Activated T-helper 1 cell treated with anti-CD3 and anti-CD28 coated beads, Interleukin-12 subunit alpha, Interleukin-12 subunit beta, Interleukin-2, Interleukin-4 antibody, amounts not matched to agents 30 ng/mL and 10 ng/mL and 1 ng/mL, durations not matched to agents 14 hours and 24 hours and 36 hours (primary cell): ENCODE measurements around the gene C16orf74. TPM values are rescaled to one million over a fixed set of nuclear protein-coding genes. Genes with fewer than 3 reads are reported as not detected.

Experiments
- DNase-seq: peaks from one replicate; pipeline ENCODE4 v3.0.0; 2021; ENCODE audit warnings: low spot score
- H3K27ac Mint-ChIP-seq: one replicate; pipeline ENCODE4 v1.8.0; 2021; ENCODE audit warnings: mild to moderate bottlenecking, mixed read lengths
- H3K27me3 Mint-ChIP-seq: one replicate; pipeline ENCODE4 v1.8.0; 2022; ENCODE audit warnings: mild to moderate bottlenecking, moderate library complexity, mixed read lengths; ENCODE audit not compliant: insufficient read depth
- H3K36me3 Mint-ChIP-seq: one replicate; pipeline ENCODE4 v1.8.0; 2021; ENCODE audit warnings: low read depth, mixed read lengths
- H3K4me1 Mint-ChIP-seq: one replicate; pipeline ENCODE4 v1.8.0; 2021; ENCODE audit warnings: low read depth, mixed read lengths
- H3K4me3 Mint-ChIP-seq: one replicate; pipeline ENCODE4 v1.8.0; 2021; ENCODE audit warnings: mild to moderate bottlenecking, moderate library complexity, mixed read lengths
- H3K9me3 Mint-ChIP-seq: one replicate; pipeline ENCODE4 v1.8.0; 2021; ENCODE audit warnings: mixed read lengths
- intact Hi-C: fragments of 100-400 bp; cut with micrococcal nuclease; formaldehyde crosslinking; loops from one replicate; pipeline ENCODE4 v1.15.1; 2024
- total RNA-seq: library from RNA; stranded (reverse); gene quantifications from 2 replicates; pipeline ENCODE4 v1.2.3, GENCODE V29; 2022

Gene C16orf74
- total RNA-seq, 1 donor from 2014 or later, result not detected

DNA sequence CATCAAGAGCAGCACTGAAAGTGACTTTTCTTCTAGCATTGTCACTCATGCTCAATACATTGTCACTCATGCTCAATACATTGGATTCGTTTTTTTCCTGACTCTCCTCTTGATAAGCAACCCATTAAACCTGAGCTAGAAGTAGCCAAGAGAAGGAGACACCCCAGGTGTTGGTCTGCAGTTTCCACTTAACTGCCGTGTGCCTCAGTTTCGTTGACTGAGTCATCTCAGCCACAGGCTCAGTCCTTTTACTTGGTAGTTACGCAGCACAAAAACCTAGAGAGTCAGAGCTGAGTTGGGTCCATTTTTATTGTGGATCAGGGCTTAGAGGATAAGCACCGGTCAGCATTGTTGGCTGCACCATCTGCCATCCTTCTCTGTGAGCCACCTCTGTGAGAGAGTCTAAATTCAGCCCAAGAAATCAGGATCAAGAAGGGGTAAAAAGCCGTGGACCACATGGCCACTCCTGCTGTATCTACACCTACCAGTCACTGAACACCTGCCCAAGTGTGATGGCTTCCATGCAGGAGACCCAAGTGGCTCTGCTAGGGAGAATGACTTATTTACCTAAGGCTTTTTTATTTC, 73.4 kb downstream of the C16orf74 start:
- Mint-ChIP-seq H3K27ac (no peak overlapping the region), H3K27me3 (no peaks in the 10 kb centered on the region), H3K9me3 (no peaks in the 10 kb centered on the region), H3K4me3 (no peak overlapping the region), H3K4me1 (peaks cover 18% of the 10 kb centered on the region), H3K36me3 (peaks cover 32% of the 10 kb centered on the region)
- intact Hi-C loops, result no loop called here
- DNase-seq, result no peak

DNA sequence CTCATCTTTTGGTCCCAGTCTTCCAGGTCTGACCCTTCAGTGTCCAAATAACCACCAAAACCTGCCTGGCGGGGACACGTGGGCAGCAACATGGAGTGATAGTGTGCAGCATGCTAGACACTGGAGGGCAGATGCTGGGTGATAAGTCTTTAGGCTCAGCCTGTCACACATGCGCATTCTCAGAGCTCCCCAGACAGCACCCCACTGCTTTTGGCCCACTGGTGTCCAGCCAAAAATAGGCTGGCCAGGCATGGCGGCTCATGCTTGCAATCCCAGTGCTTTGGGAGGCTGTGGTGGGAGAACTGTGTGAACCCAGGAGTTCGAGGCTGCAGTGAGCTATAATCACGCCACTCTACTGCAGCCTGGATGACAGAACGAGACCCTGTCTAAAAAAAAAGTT, 74.4 kb downstream of the C16orf74 start:
- Mint-ChIP-seq H3K27me3 (no peaks in the 10 kb centered on the region), H3K4me1 (peaks cover 18% of the 10 kb centered on the region), H3K4me3 (no peak overlapping the region), H3K27ac (no peak overlapping the region), H3K36me3 (peaks cover 37% of the 10 kb centered on the region), H3K9me3 (no peaks in the 10 kb centered on the region)
- no peak for DNase-seq
- intact Hi-C loops, result no loop called here

DNA sequence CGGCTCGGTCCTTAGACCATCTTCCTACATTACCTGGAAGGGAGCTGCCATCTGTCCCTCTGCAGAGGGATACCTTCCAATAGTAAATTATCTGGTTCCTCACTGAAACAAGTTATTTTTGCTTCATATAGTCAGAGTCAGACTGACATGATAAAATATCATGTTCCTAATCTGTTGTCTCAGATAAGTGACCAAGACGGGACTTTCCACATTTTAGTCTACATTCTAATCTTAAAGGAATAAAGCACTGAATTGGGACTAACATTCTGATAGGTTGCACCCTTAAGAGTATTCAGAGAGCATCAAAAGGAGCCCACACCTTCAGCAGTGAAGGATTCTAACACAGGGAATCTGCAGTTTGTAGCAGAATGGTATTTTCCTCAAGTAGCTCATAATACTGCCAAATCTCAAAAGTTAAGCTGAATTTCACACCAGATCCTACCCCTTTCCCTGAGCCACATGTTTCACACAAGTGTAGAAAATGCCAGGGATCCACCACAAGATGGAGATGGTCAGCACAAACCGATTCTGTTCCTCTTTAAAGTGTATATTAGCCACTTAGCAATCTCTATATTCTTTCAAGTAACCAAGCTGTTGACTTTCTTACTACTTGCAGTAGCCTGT, 75.5 kb downstream of the C16orf74 start:
- no peak for DNase-seq
- Mint-ChIP-seq H3K36me3 (peaks cover 33% of the 10 kb centered on the region), H3K27ac (no peak overlapping the region), H3K4me3 (no peak overlapping the region), H3K4me1 (peaks cover 15% of the 10 kb centered on the region), H3K27me3 (no peaks in the 10 kb centered on the region), H3K9me3 (no peaks in the 10 kb centered on the region)
- intact Hi-C loops, result no loop called here

DNA sequence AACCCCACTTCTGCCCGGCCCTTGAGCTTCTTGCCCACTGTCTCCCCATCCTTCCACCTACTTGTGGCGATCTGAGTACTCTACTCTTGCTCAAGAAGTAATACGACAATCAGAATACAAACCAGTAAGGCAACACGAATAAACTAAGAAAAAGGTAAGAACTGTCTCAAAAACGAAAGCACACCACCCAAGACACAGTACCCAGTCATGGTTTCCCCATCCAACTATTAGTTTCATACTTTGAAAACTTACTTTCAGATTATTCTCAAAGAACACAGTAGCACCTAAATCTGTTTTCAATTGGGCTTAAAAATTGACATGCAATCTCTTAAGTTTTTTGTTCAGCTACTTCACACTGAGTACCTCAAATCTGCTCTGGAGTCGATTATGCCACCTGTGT, 76.1 kb downstream of the C16orf74 start:
- peak overlapping the region; percentile 76 for H3K27ac Mint-ChIP-seq
- no peaks in the 10 kb centered on the region for H3K9me3 Mint-ChIP-seq
- peaks cover 29% of the 10 kb centered on the region for H3K36me3 Mint-ChIP-seq
- no peak overlapping the region for H3K4me3 Mint-ChIP-seq
- H3K4me1 Mint-ChIP-seq, result peaks cover 13% of the 10 kb centered on the region
- intact Hi-C loops, result no loop called here
- H3K27me3 Mint-ChIP-seq, result no peaks in the 10 kb centered on the region
- DNase-seq, result no peak

DNA sequence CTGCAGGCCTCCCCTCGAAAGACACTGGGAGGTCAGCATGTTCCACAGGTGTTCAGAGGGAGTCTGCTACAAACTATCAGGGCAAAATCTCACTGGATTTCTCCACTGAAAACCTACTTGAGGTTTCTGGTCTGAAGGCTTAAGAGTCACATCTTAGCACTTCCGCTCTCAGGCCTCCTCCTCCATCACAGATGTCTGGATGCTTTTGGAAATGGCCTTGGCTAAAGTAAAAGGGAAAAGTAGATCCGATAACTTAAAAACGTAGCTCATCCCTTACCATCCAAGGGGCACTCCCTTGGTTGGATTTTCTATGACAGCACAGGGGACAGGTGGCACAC, 76.5 kb downstream of the C16orf74 start:
- no peak for DNase-seq
- Mint-ChIP-seq H3K4me1 (peaks cover 13% of the 10 kb centered on the region), H3K27ac (no peak overlapping the region), H3K4me3 (no peak overlapping the region), H3K9me3 (no peaks in the 10 kb centered on the region), H3K36me3 (peaks cover 26% of the 10 kb centered on the region), H3K27me3 (no peaks in the 10 kb centered on the region)
- intact Hi-C loops, result no loop called here

DNA sequence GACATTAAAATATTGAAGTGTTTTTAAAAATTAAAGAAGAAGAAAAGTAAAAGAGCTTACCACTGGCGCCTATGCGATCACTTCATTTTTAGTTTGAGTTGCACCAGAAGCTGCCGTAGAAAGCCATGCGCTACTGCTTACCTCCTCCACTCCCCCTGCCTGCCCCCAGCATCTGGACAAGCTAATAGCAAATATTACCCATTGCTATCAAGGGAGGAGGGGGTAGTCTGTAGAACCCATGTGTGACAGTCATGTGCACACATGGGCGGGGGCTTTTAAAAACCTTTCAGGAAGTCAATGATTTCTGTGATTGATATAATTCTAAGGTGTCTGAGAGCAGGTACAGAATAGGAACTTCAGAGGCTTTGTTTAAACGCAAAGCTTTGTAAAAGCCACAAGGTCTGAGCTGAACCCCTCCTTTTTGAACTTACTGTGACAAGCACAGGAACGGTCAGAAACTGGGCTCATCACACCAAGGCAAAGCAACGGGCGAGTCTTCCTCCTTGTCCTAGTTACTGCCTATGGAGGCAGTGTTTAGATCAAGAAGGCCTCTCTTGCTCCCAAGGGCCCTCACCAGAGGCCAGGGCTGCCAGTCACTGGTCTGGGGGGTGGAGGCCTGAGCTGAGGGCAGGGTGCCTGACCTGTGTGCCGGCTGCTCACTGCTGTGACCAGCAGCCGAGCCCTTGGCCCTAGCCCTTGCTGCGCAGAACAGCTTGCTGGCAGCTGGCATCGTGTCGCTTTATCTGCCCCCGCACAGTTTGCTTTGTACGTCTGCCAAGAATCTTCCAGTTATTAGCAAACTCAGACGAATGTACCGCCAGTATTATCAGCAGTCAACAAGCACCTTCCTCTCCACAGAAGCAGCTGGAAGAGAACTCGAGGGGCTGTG, 77.1 kb downstream of the C16orf74 start:
- Mint-ChIP-seq H3K27ac (no peak overlapping the region), H3K27me3 (no peaks in the 10 kb centered on the region)

DNA sequence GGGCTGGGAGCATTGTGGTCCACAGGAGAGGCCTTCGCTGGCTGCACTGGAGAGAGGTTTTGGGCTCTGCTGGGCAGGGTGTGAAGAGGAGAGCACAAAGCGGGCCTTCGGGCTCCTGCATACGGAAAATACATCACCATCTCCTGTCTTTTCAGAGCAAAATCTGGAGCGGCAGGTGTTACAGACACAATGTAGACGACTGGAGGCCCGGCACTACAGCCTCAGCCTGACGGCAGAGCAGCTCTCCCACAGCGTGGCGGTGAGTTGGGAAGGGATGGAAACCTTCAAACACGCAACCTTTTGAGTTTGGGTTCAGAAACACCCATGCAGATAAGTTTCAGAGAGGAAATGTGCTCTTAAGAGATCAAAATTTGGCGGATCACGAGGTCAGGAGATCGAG, 80.1 kb downstream of the C16orf74 start:
- no peak overlapping the region for H3K4me3 Mint-ChIP-seq
- no peak overlapping the region for H3K27ac Mint-ChIP-seq
- H3K4me1 Mint-ChIP-seq, result peaks cover 13% of the 10 kb centered on the region
- no peak for DNase-seq
- peaks cover 29% of the 10 kb centered on the region for H3K36me3 Mint-ChIP-seq
- H3K9me3 Mint-ChIP-seq, result no peaks in the 10 kb centered on the region
- H3K27me3 Mint-ChIP-seq, result no peaks in the 10 kb centered on the region
- intact Hi-C loops, result no loop called here

More for the DNA sequence above, 77.1 kb downstream of the C16orf74 start:
- intact Hi-C loops, result no loop called here
- Mint-ChIP-seq H3K4me3 (no peak overlapping the region), H3K9me3 (no peaks in the 10 kb centered on the region), H3K4me1 (peaks cover 13% of the 10 kb centered on the region), H3K36me3 (peaks cover 26% of the 10 kb centered on the region)
- no peak for DNase-seq

DNA sequence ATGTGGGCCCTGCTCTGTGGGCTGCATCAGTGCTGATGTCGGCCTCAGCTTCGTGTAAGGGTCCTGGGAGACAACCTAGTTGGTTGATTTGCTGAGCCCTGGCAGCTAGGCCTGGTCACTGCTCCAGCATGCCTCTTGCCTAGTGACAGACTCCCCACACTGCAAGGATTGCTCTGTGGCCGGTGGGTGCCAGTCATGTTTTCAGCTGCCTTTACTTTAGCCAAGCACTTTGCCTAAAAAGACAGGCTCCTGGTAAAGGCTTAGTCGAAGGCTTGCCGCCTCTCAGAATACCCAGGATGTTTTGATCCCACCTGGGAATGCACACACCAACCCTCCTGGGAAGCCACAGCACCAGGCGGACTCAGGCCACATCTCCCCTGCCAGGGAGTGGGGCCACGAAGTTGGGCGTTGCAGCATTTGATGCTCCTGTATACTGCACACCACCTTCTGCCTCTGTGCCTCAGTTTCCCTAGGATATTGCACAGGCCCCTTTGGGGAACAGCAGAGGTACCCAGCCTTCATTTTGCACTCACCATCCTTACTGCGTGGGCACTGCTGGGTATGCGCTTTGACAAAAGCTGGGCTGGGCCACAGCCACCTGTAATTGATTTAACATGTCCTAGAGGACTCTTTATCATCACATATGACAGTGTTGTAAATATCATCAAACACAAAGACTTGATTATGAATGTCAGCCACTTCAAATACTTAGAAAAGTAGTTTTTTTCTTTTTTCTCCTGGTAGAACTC, 82.0 kb downstream of the C16orf74 start:
- Mint-ChIP-seq H3K9me3 (no peaks in the 10 kb centered on the region), H3K4me3 (no peak overlapping the region), H3K36me3 (peaks cover 20% of the 10 kb centered on the region), H3K27ac (no peak overlapping the region), H3K27me3 (no peaks in the 10 kb centered on the region), H3K4me1 (no peaks in the 10 kb centered on the region)
- DNase-seq, result no peak
- intact Hi-C loops, result no loop called here

DNA sequence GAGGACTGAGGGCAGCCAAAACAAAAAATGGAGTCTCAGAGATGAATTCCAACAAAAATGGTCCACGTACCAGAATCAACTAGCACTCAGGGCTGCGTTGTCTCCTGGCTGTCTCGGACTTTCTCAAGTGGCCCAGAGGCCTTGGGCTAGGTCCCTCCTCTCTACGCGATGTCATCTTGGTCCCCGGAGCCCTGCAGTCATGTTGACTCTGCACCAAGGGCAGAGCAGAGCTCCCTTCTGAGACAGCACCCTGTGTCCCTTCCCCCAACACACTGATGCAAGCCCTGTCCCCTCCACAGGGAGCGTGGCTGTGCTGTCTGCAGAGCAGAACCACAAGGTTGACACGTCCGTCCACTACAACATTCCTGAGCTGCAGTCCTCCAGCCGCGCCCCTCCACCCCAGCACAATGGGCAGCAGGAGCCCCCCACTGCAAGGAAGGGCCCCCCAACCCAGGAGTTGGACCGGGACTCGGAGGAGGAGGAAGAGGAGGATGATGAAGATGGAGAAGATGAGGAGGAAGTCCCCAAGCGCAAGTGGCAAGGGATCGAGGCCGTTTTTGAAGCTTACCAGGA, 83.0 kb downstream of the C16orf74 start:
- Mint-ChIP-seq H3K27ac (no peak overlapping the region), H3K4me3 (no peak overlapping the region), H3K27me3 (no peaks in the 10 kb centered on the region), H3K36me3 (peaks cover 17% of the 10 kb centered on the region), H3K9me3 (no peaks in the 10 kb centered on the region), H3K4me1 (no peaks in the 10 kb centered on the region)
- intact Hi-C loops, result no loop called here
- DNase-seq, result no peak

DNA sequence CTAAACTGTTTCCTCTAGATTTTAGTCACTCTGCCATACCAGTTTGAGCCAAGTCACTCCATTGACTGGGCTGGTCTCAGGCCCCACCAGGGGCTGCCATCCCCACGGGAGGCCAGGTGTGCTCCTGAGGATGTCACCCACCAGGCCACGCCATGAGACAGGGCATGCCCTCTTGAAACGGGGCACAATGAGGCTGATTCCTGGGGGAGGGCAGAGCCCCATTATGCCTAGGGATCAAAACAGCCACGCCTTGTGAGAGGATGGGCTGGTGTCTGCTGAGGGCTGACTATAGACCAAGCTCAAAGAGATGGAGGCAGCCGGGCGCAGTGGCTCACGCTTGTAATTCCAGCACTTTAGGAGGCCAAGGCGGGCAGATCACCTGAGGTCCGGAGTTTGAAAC, 83.6 kb downstream of the C16orf74 start:
- H3K36me3 Mint-ChIP-seq, result peaks cover 13% of the 10 kb centered on the region
- DNase-seq, result no peak
- H3K27ac Mint-ChIP-seq, result no peak overlapping the region
- intact Hi-C loops, result no loop called here
- H3K4me1 Mint-ChIP-seq, result no peaks in the 10 kb centered on the region
- H3K9me3 Mint-ChIP-seq, result no peaks in the 10 kb centered on the region
- H3K27me3 Mint-ChIP-seq, result no peaks in the 10 kb centered on the region
- H3K4me3 Mint-ChIP-seq, result no peak overlapping the region

DNA sequence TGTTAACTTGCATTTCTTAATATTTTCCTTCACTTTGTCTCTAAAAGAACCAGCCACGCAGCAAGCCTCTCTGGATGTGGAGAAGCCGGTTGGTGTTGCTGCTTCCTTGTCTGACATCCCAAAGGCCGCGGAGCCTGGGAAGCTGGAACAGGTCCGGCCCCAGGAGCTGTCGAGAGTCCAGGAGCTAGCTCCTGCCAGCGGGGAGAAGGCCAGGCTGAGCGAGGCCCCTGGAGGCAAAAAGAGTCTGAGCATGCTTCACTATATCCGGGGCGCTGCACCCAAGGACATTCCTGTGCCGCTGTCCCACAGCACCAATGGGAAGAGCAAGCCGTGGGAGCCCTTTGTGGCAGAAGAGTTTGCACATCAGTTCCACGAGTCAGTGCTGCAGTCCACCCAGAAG, 85.0 kb downstream of the C16orf74 start:
- Mint-ChIP-seq H3K27me3 (no peaks in the 10 kb centered on the region), H3K9me3 (no peaks in the 10 kb centered on the region), H3K4me3 (no peak overlapping the region), H3K27ac (no peak overlapping the region), H3K4me1 (no peaks in the 10 kb centered on the region), H3K36me3 (peaks cover 8% of the 10 kb centered on the region)
- DNase-seq, result no peak
- intact Hi-C loops, result no loop called here

DNA sequence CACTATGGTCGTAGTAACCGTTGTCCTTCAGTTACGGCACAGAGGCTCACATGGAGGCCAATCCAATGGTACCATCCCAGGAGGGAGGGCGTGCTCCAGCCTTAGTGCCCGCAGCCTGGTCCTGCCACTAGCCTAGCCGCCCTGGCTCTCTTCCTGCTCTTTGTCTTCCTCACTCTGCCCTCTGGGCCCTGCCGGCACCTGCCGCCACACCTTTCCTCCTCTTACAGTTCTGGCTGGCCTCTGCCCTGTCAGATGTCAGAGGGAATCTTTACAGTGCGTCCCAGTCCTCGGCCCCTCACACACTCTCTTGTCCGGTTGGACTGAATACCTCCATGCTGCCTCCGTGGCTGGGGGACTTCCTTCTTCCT, 85.5 kb downstream of the C16orf74 start:
- Mint-ChIP-seq H3K27ac (no peak overlapping the region), H3K4me1 (no peaks in the 10 kb centered on the region), H3K36me3 (peaks cover 7% of the 10 kb centered on the region)

More for the DNA sequence above, 85.5 kb downstream of the C16orf74 start:
- DNase-seq, result no peak
- Mint-ChIP-seq H3K4me3 (no peak overlapping the region), H3K27me3 (no peaks in the 10 kb centered on the region), H3K9me3 (no peaks in the 10 kb centered on the region)
- intact Hi-C loops, result no loop called here
